Measurements from ENCODE around the gene CLEC12A. TPM values are rescaled to one million over a fixed set of nuclear protein-coding genes. Genes with fewer than 3 reads are reported as not detected.

Gene CLEC12A
- total RNA-seq, 4 donors from 2014 or later, result 0.49 to 0.98 TPM; not detected in 2

GRCh38 chr12:10027311-10027710, 56.1 kb downstream of the CLEC12A start:
- Histone ChIP-seq H3K27me3 (no peaks in the 10 kb centered on the region), H3K4me3 (no peak overlapping the region), H3K27ac (no peak overlapping the region), H3K9me3 (no peaks in the 10 kb centered on the region), H3K4me1 (no peaks in the 10 kb centered on the region), H3K36me3 (no peaks in the 10 kb centered on the region)
- no peak for DNase-seq
- in situ Hi-C loops (cut with MboI; ENCODE audit: low sequenced_read_pairs in 4 of 4), result loop anchor here in 1 of 4 donors (25.0 kb wide), 1 partner anchor 110 kb away; the partner anchor contains the start of gene CLEC7A
- TF ChIP-seq, protein P1, sequence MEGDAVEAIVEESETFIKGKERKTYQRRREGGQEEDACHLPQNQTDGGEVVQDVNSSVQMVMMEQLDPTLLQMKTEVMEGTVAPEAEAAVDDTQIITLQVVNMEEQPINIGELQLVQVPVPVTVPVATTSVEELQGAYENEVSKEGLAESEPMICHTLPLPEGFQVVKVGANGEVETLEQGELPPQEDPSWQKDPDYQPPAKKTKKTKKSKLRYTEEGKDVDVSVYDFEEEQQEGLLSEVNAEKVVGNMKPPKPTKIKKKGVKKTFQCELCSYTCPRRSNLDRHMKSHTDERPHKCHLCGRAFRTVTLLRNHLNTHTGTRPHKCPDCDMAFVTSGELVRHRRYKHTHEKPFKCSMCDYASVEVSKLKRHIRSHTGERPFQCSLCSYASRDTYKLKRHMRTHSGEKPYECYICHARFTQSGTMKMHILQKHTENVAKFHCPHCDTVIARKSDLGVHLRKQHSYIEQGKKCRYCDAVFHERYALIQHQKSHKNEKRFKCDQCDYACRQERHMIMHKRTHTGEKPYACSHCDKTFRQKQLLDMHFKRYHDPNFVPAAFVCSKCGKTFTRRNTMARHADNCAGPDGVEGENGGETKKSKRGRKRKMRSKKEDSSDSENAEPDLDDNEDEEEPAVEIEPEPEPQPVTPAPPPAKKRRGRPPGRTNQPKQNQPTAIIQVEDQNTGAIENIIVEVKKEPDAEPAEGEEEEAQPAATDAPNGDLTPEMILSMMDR (IDR thresholded peaks at IDR 0.05 in 4 of 5, conservative IDR thresholded peaks at IDR 0.05 in 1 of 5), result no peak
- no peak for TF ChIP-seq POLR2A (IDR thresholded peaks at IDR 0.05)
- ATAC-seq, result no peak
- intact Hi-C loops (cut with DNase I; ENCODE audit: low total_unique reads), result no loop called here

DNA sequence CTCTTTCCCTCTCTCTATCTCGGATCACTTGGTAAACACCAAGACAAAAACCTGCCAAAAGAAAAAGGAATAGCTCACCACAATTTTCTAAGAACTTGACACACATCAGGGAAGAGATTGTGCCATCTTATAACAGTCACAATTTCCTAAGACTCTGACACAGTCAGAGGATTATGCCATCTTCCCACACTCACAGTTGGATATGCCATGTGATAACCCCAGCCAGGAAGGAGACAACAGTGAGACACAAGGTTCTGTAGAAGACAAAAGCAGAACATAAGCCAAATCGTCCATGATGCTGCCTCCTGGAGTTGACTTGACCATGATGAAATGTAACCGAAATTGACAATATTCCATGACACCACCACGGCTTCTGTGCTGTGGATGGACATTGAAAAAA, 56.5 kb downstream of the CLEC12A start:
- Histone ChIP-seq H3K27me3 (no peaks in the 10 kb centered on the region), H3K36me3 (no peaks in the 10 kb centered on the region), H3K9me3 (no peaks in the 10 kb centered on the region), H3K4me1 (no peaks in the 10 kb centered on the region), H3K4me3 (no peak overlapping the region), H3K27ac (no peak overlapping the region)
- intact Hi-C loops (cut with DNase I; ENCODE audit: low total_unique reads) (no loop called here), in situ Hi-C loops (cut with MboI; ENCODE audit: low sequenced_read_pairs in 4 of 4) (loop anchor here in 1 of 4 donors (25.0 kb wide), 1 partner anchor 110 kb away; the partner anchor contains the start of gene CLEC7A)
- ATAC-seq (no peak), DNase-seq (no peak)
- no peak for TF ChIP-seq POLR2A (IDR thresholded peaks at IDR 0.05)
- TF ChIP-seq, protein P1 (IDR thresholded peaks at IDR 0.05 in 4 of 5, conservative IDR thresholded peaks at IDR 0.05 in 1 of 5), result no peak

- DNase-seq, result no peak
- intact Hi-C loops (cut with DNase I; ENCODE audit: low total_unique reads) (loop anchor here (5.0 kb wide), 1 partner anchor 112 kb away; no protein-coding TSS in a partner anchor), in situ Hi-C loops (cut with MboI; ENCODE audit: low sequenced_read_pairs in 4 of 4) (loop anchor here in 3 of 4 donors (5.0 to 25.0 kb wide), 3 partner anchors 97 to 107 kb away; partner anchors contain the start of gene CLEC7A (in 2 of the 3))
- no peak for ATAC-seq
- Histone ChIP-seq H3K9me3 (no peaks in the 10 kb centered on the region), H3K4me3 (no peak within 1 kb of the TSS), H3K4me1 (no peaks in the 10 kb centered on the region), H3K36me3 (no peaks in the 10 kb centered on the region), H3K27me3 (no peaks in the 10 kb centered on the region), H3K27ac (no peak within 1 kb of the TSS)
- no peak for TF ChIP-seq POLR2A (IDR thresholded peaks at IDR 0.05)
- TF ChIP-seq, protein P1 (IDR thresholded peaks at IDR 0.05 in 4 of 5, conservative IDR thresholded peaks at IDR 0.05 in 1 of 5), result no peak
Observed at GRCh38 chr12:10030446-10030845, 59.2 kb downstream of the CLEC12A start, which contains the start of gene CLEC9A. CLEC9A (plus strand) TSS chr12:10030682; CDS start chr12:10052688, 22,006 bp downstream.

GRCh38 chr12:10031321-10031720, 60.1 kb downstream of the CLEC12A start:
- Histone ChIP-seq H3K4me3 (no peak overlapping the region), H3K36me3 (no peaks in the 10 kb centered on the region), H3K9me3 (no peaks in the 10 kb centered on the region), H3K4me1 (no peaks in the 10 kb centered on the region), H3K27ac (no peak overlapping the region), H3K27me3 (no peaks in the 10 kb centered on the region)
- ATAC-seq, result no peak
- intact Hi-C loops (cut with DNase I; ENCODE audit: low total_unique reads) (loop anchor here (5.0 kb wide), 1 partner anchor 111 kb away; no protein-coding TSS in a partner anchor), in situ Hi-C loops (cut with MboI; ENCODE audit: low sequenced_read_pairs in 4 of 4) (loop anchor here in 3 of 4 donors (5.0 to 25.0 kb wide), 3 partner anchors 96 to 106 kb away; partner anchors contain the start of gene CLEC7A (in 2 of the 3))
- TF ChIP-seq, protein P1 (IDR thresholded peaks at IDR 0.05 in 4 of 5, conservative IDR thresholded peaks at IDR 0.05 in 1 of 5), result no peak
- no peak for TF ChIP-seq POLR2A (IDR thresholded peaks at IDR 0.05)
- no peak for DNase-seq
